Measurements from ENCODE around the gene STARD4.

- TF ChIP-seq, protein P1, sequence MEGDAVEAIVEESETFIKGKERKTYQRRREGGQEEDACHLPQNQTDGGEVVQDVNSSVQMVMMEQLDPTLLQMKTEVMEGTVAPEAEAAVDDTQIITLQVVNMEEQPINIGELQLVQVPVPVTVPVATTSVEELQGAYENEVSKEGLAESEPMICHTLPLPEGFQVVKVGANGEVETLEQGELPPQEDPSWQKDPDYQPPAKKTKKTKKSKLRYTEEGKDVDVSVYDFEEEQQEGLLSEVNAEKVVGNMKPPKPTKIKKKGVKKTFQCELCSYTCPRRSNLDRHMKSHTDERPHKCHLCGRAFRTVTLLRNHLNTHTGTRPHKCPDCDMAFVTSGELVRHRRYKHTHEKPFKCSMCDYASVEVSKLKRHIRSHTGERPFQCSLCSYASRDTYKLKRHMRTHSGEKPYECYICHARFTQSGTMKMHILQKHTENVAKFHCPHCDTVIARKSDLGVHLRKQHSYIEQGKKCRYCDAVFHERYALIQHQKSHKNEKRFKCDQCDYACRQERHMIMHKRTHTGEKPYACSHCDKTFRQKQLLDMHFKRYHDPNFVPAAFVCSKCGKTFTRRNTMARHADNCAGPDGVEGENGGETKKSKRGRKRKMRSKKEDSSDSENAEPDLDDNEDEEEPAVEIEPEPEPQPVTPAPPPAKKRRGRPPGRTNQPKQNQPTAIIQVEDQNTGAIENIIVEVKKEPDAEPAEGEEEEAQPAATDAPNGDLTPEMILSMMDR (IDR thresholded peaks at IDR 0.05) = no peak
- no peak for TF ChIP-seq POLR2A (IDR thresholded peaks at IDR 0.05)
Measured at GRCh38 chr5:111511831-111512374, 432 bp downstream of the STARD4 start.

All from adrenal gland (tissue), 5 donors.